ENCODE measurements around the gene CDCP2.

GRCh38 chr1:54171606-54172005 is 18.8 kb upstream of the CDCP2 start:
- TF ChIP-seq CTCF (IDR thresholded peaks at IDR 0.05) (no peak), REST (IDR thresholded peaks at IDR 0.05; ENCODE audit: insufficient read depth in 1 of 2, low read depth in 2 of 2, low read length in 1 of 2) (no peak), TCF7L2 (IDR thresholded peaks at IDR 0.05; ENCODE audit: low read depth, low read length) (no peak)
